GM23338 (cell line): ENCODE data around the gene DKK2.

Experiments
- CREB1 ChIP-seq: fragments of 250-450 bp; sonication (Bioruptor Pico); IDR thresholded peaks from 2 replicates; pipeline ENCODE4 v1.5.0; 2020; ENCODE audit warnings: low read depth, mild to moderate bottlenecking, moderate library complexity
- EZH2phosphoT487 ChIP-seq: fragments of 200-600 bp; sonication (generic); IDR thresholded peaks from one replicate; pipeline ENCODE4 v1.8.1; 2018; ENCODE audit warnings: antibody characterized with exemption; ENCODE audit not compliant: unreplicated experiment
- JUNB ChIP-seq: IDR thresholded peaks from one replicate; pipeline ENCODE4 v1.6.1; 2016; ENCODE audit warnings: antibody characterized with exemption; ENCODE audit not compliant: unreplicated experiment
- POLR2AphosphoS5 ChIP-seq: IDR thresholded peaks from 2 replicates; pipeline ENCODE4 v1.6.1; 2016; ENCODE audit warnings: antibody characterized with exemption, low read depth
- TF ChIP-seq, protein P1 (sequence below): IDR thresholded peaks from one replicate; pipeline ENCODE4 v1.6.1; 2018; ENCODE audit warnings: antibody characterized with exemption; ENCODE audit not compliant: unreplicated experiment
- TF ChIP-seq, protein P2 (sequence below): IDR thresholded peaks from 2 replicates; pipeline ENCODE4 v1.6.1; 2016; ENCODE audit warnings: antibody characterized with exemption
- TF ChIP-seq, protein P3 (sequence below), 2 experiments: fragments of 200-600 bp in 1 of 2; sonication (generic) in 1 of 2; conservative IDR thresholded peaks; 2 replicates each; pipeline versions ENCODE4 v1.5.1 to v1.6.1; 2016 to 2017; ENCODE audit warnings: antibody characterized with exemption in 2 of 2, low read depth in 2 of 2, mild to moderate bottlenecking in 2 of 2, moderate library complexity in 1 of 2

GRCh38 chr4:107069049-107069448 lies 32.9 kb upstream of the DKK2 start:
- TF ChIP-seq POLR2AphosphoS5 (no peak), EZH2phosphoT487 (no peak), CREB1 (no peak), JUNB (no peak)
- TF ChIP-seq, protein P1, sequence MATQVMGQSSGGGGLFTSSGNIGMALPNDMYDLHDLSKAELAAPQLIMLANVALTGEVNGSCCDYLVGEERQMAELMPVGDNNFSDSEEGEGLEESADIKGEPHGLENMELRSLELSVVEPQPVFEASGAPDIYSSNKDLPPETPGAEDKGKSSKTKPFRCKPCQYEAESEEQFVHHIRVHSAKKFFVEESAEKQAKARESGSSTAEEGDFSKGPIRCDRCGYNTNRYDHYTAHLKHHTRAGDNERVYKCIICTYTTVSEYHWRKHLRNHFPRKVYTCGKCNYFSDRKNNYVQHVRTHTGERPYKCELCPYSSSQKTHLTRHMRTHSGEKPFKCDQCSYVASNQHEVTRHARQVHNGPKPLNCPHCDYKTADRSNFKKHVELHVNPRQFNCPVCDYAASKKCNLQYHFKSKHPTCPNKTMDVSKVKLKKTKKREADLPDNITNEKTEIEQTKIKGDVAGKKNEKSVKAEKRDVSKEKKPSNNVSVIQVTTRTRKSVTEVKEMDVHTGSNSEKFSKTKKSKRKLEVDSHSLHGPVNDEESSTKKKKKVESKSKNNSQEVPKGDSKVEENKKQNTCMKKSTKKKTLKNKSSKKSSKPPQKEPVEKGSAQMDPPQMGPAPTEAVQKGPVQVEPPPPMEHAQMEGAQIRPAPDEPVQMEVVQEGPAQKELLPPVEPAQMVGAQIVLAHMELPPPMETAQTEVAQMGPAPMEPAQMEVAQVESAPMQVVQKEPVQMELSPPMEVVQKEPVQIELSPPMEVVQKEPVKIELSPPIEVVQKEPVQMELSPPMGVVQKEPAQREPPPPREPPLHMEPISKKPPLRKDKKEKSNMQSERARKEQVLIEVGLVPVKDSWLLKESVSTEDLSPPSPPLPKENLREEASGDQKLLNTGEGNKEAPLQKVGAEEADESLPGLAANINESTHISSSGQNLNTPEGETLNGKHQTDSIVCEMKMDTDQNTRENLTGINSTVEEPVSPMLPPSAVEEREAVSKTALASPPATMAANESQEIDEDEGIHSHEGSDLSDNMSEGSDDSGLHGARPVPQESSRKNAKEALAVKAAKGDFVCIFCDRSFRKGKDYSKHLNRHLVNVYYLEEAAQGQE = no peak
- TF ChIP-seq, protein P2, sequence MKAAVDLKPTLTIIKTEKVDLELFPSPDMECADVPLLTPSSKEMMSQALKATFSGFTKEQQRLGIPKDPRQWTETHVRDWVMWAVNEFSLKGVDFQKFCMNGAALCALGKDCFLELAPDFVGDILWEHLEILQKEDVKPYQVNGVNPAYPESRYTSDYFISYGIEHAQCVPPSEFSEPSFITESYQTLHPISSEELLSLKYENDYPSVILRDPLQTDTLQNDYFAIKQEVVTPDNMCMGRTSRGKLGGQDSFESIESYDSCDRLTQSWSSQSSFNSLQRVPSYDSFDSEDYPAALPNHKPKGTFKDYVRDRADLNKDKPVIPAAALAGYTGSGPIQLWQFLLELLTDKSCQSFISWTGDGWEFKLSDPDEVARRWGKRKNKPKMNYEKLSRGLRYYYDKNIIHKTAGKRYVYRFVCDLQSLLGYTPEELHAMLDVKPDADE = no peak
- TF ChIP-seq, protein P3, sequence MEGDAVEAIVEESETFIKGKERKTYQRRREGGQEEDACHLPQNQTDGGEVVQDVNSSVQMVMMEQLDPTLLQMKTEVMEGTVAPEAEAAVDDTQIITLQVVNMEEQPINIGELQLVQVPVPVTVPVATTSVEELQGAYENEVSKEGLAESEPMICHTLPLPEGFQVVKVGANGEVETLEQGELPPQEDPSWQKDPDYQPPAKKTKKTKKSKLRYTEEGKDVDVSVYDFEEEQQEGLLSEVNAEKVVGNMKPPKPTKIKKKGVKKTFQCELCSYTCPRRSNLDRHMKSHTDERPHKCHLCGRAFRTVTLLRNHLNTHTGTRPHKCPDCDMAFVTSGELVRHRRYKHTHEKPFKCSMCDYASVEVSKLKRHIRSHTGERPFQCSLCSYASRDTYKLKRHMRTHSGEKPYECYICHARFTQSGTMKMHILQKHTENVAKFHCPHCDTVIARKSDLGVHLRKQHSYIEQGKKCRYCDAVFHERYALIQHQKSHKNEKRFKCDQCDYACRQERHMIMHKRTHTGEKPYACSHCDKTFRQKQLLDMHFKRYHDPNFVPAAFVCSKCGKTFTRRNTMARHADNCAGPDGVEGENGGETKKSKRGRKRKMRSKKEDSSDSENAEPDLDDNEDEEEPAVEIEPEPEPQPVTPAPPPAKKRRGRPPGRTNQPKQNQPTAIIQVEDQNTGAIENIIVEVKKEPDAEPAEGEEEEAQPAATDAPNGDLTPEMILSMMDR (conservative IDR thresholded peaks at IDR 0.05; ENCODE audit: low read depth in 2 of 2) = no peak
